Measurements from ENCODE around the gene SLC39A8. TPM values are rescaled to one million over a fixed set of nuclear protein-coding genes. Genes with fewer than 3 reads are reported as not detected.

Gene SLC39A8
- total RNA-seq, 1 experiment from 2014 or later: 35.9 TPM

DNA sequence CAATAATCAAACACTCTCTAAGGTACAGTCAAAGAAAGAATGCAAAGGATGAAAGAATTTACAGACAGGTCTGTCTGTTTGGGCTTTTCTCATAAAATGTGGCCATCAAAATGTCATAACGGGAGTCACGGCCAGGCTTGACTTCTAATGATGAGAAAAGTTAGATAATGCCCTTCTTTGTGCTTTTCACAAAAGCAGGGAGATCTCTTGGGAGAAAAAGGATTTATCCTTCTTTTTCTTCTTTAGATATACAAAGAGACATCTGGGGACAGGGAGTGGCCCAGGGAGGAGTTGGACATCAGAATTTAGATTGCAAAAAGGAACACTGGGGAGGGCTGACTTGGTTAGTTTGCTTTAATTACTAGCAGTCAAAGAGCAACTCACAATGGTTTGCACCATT is 93.1 kb downstream of the SLC39A8 start:
- H3K9me3 Mint-ChIP-seq: peaks cover 12% of the 10 kb centered on the region
- ChIA-PET POLR2A (no interaction called here), CTCF (no interaction called here)
- DNase-seq (ENCODE audit: low spot score) (no peak), ATAC-seq (no peak)
- TF ChIP-seq TP53 (CRISPR knock-in tag; IDR thresholded peaks at IDR 0.05) (no peak), IRF2 (CRISPR knock-in tag; IDR thresholded peaks at IDR 0.05; ENCODE audit: borderline replicate concordance, low read depth) (no peak), EMX1 (CRISPR knock-in tag; IDR thresholded peaks at IDR 0.05) (no peak), TEAD1 (CRISPR knock-in tag; IDR thresholded peaks at IDR 0.05) (no peak), ELF4 (CRISPR knock-in tag; IDR thresholded peaks at IDR 0.05; ENCODE audit: low read depth) (no peak), GTF2I (CRISPR knock-in tag; conservative IDR thresholded peaks at IDR 0.05) (no peak), GRHL2 (CRISPR knock-in tag; IDR thresholded peaks at IDR 0.05; ENCODE audit: insufficient replicate concordance, severe bottlenecking) (no peak), RELA (CRISPR knock-in tag; IDR thresholded peaks at IDR 0.05; ENCODE audit: borderline replicate concordance) (no peak), ZNF671 (CRISPR knock-in tag; IDR thresholded peaks at IDR 0.05) (no peak), FOXK1 (CRISPR knock-in tag; IDR thresholded peaks at IDR 0.05) (no peak), HMGA2 (CRISPR knock-in tag; IDR thresholded peaks at IDR 0.05) (no peak), ZNF263 (CRISPR knock-in tag; IDR thresholded peaks at IDR 0.05; ENCODE audit: low read depth) (no peak)
- TF ChIP-seq, protein P1, sequence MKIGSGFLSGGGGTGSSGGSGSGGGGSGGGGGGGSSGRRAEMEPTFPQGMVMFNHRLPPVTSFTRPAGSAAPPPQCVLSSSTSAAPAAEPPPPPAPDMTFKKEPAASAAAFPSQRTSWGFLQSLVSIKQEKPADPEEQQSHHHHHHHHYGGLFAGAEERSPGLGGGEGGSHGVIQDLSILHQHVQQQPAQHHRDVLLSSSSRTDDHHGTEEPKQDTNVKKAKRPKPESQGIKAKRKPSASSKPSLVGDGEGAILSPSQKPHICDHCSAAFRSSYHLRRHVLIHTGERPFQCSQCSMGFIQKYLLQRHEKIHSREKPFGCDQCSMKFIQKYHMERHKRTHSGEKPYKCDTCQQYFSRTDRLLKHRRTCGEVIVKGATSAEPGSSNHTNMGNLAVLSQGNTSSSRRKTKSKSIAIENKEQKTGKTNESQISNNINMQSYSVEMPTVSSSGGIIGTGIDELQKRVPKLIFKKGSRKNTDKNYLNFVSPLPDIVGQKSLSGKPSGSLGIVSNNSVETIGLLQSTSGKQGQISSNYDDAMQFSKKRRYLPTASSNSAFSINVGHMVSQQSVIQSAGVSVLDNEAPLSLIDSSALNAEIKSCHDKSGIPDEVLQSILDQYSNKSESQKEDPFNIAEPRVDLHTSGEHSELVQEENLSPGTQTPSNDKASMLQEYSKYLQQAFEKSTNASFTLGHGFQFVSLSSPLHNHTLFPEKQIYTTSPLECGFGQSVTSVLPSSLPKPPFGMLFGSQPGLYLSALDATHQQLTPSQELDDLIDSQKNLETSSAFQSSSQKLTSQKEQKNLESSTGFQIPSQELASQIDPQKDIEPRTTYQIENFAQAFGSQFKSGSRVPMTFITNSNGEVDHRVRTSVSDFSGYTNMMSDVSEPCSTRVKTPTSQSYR (CRISPR knock-in tag; IDR thresholded peaks at IDR 0.05): no peak
- TF ChIP-seq, protein P2, sequence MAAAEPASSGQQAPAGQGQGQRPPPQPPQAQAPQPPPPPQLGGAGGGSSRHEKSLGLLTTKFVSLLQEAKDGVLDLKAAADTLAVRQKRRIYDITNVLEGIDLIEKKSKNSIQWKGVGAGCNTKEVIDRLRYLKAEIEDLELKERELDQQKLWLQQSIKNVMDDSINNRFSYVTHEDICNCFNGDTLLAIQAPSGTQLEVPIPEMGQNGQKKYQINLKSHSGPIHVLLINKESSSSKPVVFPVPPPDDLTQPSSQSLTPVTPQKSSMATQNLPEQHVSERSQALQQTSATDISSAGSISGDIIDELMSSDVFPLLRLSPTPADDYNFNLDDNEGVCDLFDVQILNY (CRISPR knock-in tag; IDR thresholded peaks at IDR 0.05): no peak
- TF ChIP-seq, protein P3, sequence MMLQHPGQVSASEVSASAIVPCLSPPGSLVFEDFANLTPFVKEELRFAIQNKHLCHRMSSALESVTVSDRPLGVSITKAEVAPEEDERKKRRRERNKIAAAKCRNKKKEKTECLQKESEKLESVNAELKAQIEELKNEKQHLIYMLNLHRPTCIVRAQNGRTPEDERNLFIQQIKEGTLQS (CRISPR knock-in tag; conservative IDR thresholded peaks at IDR 0.05): no peak
- TF ChIP-seq, protein P4, sequence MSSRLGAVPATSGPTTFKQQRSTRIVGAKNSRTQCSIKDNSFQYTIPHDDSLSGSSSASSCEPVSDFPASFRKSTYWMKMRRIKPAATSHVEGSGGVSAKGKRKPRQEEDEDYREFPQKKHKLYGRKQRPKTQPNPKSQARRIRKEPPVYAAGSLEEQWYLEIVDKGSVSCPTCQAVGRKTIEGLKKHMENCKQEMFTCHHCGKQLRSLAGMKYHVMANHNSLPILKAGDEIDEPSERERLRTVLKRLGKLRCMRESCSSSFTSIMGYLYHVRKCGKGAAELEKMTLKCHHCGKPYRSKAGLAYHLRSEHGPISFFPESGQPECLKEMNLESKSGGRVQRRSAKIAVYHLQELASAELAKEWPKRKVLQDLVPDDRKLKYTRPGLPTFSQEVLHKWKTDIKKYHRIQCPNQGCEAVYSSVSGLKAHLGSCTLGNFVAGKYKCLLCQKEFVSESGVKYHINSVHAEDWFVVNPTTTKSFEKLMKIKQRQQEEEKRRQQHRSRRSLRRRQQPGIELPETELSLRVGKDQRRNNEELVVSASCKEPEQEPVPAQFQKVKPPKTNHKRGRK (CRISPR knock-in tag; IDR thresholded peaks at IDR 0.05; ENCODE audit: borderline replicate concordance): no peak
- TF ChIP-seq, protein P5, sequence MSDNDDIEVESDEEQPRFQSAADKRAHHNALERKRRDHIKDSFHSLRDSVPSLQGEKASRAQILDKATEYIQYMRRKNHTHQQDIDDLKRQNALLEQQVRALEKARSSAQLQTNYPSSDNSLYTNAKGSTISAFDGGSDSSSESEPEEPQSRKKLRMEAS (CRISPR knock-in tag; IDR thresholded peaks at IDR 0.05): no peak
- TF ChIP-seq, protein P6, sequence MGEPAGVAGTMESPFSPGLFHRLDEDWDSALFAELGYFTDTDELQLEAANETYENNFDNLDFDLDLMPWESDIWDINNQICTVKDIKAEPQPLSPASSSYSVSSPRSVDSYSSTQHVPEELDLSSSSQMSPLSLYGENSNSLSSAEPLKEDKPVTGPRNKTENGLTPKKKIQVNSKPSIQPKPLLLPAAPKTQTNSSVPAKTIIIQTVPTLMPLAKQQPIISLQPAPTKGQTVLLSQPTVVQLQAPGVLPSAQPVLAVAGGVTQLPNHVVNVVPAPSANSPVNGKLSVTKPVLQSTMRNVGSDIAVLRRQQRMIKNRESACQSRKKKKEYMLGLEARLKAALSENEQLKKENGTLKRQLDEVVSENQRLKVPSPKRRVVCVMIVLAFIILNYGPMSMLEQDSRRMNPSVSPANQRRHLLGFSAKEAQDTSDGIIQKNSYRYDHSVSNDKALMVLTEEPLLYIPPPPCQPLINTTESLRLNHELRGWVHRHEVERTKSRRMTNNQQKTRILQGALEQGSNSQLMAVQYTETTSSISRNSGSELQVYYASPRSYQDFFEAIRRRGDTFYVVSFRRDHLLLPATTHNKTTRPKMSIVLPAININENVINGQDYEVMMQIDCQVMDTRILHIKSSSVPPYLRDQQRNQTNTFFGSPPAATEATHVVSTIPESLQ (CRISPR knock-in tag; IDR thresholded peaks at IDR 0.05): no peak
- TF ChIP-seq, protein P7, sequence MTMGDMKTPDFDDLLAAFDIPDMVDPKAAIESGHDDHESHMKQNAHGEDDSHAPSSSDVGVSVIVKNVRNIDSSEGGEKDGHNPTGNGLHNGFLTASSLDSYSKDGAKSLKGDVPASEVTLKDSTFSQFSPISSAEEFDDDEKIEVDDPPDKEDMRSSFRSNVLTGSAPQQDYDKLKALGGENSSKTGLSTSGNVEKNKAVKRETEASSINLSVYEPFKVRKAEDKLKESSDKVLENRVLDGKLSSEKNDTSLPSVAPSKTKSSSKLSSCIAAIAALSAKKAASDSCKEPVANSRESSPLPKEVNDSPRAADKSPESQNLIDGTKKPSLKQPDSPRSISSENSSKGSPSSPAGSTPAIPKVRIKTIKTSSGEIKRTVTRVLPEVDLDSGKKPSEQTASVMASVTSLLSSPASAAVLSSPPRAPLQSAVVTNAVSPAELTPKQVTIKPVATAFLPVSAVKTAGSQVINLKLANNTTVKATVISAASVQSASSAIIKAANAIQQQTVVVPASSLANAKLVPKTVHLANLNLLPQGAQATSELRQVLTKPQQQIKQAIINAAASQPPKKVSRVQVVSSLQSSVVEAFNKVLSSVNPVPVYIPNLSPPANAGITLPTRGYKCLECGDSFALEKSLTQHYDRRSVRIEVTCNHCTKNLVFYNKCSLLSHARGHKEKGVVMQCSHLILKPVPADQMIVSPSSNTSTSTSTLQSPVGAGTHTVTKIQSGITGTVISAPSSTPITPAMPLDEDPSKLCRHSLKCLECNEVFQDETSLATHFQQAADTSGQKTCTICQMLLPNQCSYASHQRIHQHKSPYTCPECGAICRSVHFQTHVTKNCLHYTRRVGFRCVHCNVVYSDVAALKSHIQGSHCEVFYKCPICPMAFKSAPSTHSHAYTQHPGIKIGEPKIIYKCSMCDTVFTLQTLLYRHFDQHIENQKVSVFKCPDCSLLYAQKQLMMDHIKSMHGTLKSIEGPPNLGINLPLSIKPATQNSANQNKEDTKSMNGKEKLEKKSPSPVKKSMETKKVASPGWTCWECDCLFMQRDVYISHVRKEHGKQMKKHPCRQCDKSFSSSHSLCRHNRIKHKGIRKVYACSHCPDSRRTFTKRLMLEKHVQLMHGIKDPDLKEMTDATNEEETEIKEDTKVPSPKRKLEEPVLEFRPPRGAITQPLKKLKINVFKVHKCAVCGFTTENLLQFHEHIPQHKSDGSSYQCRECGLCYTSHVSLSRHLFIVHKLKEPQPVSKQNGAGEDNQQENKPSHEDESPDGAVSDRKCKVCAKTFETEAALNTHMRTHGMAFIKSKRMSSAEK (CRISPR knock-in tag; IDR thresholded peaks at IDR 0.05; ENCODE audit: borderline replicate concordance): no peak
- H3K27ac Mint-ChIP-seq: no peak overlapping the region
- no peaks in the 10 kb centered on the region for H3K4me1 Mint-ChIP-seq
- H3K36me3 Mint-ChIP-seq: peaks cover 5% of the 10 kb centered on the region; the same call in 1 of the 2 replicates
- H3K4me3 Mint-ChIP-seq: no peak overlapping the region
- no peaks in the 10 kb centered on the region for H3K27me3 Mint-ChIP-seq (ENCODE audit: low read depth)
